Measurements from ENCODE around the gene ZNF219. TPM values are rescaled to one million over a fixed set of nuclear protein-coding genes. Genes with fewer than 3 reads are reported as not detected.

Gene ZNF219
- total and polyA plus RNA-seq, 2 of the 13 experiments (the other 11 are each of a cell fraction or from before 2014, with no cell fraction given) = 34.5 to 36.6 TPM

DNA sequence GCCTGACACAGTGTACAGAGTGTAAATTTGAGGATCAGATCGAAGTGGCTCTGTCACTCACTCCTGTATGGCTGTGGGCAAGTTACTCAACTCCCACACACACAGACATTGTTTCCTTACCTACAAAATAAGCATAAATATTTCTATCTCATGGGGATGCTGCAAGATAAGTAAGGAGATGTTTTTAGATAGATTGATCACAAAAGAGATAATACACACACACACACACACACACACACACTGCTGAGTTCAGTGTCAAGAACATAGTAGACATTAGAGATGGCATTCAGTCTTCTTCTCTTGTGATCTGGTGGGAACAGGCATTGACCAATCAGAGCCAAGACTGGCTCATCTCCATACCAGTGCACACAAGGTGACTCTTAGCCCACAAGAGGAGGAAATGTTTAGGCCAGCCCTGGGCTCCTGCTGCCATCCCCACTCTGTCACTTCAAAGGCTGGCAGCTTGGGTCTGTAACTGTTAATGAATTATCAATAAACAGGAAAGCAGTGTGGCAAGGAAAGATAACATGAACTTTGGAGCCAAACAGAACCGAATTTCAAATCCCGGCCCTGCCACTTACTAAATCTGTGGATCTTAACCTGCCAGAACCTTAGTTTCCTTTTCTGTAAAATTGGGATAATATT, 44.2 kb downstream of the ZNF219 start (continued):
- TF ChIP-seq ZNF501 (CRISPR knock-in tag; IDR thresholded peaks at IDR 0.05) (no peak), ZNF431 (CRISPR knock-in tag; IDR thresholded peaks at IDR 0.05; ENCODE audit: borderline replicate concordance, low read depth) (0 out of 2 replicates have a peak, but pooled peaks have one; percentile 28), NFATC3 (CRISPR knock-in tag; IDR thresholded peaks at IDR 0.05) (no peak), NR2C2 (CRISPR knock-in tag; IDR thresholded peaks at IDR 0.05; ENCODE audit: borderline replicate concordance) (peak; percentile 65), ZKSCAN1 (IDR thresholded peaks at IDR 0.05; ENCODE audit: low read length) (no peak), ZBTB1 (CRISPR knock-in tag; IDR thresholded peaks at IDR 0.05; ENCODE audit: borderline replicate concordance) (no peak), SNAPC5 (CRISPR knock-in tag; IDR thresholded peaks at IDR 0.05; ENCODE audit: borderline replicate concordance) (no peak; the same call in 1 of the 2 replicates), NBN (conservative IDR thresholded peaks at IDR 0.05) (no peak), ZNF841 (CRISPR knock-in tag; IDR thresholded peaks at IDR 0.05; ENCODE audit: borderline replicate concordance) (no peak), ZNF816 (CRISPR knock-in tag; IDR thresholded peaks at IDR 0.05; ENCODE audit: borderline replicate concordance) (peak; percentile 87; the same call in 1 of the 2 replicates), ZKSCAN8 (CRISPR knock-in tag; IDR thresholded peaks at IDR 0.05; ENCODE audit: borderline replicate concordance) (peak; percentile 69; the same call in 1 of the 2 replicates), KMT2A (CRISPR knock-in tag; IDR thresholded peaks at IDR 0.05) (no peak; the same call in 1 of the 2 replicates), U2AF1 (optimal IDR thresholded peaks at IDR 0.05; ENCODE audit: low read depth, low read length) (no peak), HDAC2 (CRISPR knock-in tag; IDR thresholded peaks at IDR 0.05) (peak; percentile 96), PRMT3 (CRISPR knock-in tag; IDR thresholded peaks at IDR 0.05; ENCODE audit: borderline replicate concordance, low read depth) (peak; percentile 57; the same call in 1 of the 2 replicates)
- TF ChIP-seq, protein P1, sequence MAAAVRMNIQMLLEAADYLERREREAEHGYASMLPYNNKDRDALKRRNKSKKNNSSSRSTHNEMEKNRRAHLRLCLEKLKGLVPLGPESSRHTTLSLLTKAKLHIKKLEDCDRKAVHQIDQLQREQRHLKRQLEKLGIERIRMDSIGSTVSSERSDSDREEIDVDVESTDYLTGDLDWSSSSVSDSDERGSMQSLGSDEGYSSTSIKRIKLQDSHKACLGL (CRISPR knock-in tag; IDR thresholded peaks at IDR 0.05) = no peak
- TF ChIP-seq, protein P2, sequence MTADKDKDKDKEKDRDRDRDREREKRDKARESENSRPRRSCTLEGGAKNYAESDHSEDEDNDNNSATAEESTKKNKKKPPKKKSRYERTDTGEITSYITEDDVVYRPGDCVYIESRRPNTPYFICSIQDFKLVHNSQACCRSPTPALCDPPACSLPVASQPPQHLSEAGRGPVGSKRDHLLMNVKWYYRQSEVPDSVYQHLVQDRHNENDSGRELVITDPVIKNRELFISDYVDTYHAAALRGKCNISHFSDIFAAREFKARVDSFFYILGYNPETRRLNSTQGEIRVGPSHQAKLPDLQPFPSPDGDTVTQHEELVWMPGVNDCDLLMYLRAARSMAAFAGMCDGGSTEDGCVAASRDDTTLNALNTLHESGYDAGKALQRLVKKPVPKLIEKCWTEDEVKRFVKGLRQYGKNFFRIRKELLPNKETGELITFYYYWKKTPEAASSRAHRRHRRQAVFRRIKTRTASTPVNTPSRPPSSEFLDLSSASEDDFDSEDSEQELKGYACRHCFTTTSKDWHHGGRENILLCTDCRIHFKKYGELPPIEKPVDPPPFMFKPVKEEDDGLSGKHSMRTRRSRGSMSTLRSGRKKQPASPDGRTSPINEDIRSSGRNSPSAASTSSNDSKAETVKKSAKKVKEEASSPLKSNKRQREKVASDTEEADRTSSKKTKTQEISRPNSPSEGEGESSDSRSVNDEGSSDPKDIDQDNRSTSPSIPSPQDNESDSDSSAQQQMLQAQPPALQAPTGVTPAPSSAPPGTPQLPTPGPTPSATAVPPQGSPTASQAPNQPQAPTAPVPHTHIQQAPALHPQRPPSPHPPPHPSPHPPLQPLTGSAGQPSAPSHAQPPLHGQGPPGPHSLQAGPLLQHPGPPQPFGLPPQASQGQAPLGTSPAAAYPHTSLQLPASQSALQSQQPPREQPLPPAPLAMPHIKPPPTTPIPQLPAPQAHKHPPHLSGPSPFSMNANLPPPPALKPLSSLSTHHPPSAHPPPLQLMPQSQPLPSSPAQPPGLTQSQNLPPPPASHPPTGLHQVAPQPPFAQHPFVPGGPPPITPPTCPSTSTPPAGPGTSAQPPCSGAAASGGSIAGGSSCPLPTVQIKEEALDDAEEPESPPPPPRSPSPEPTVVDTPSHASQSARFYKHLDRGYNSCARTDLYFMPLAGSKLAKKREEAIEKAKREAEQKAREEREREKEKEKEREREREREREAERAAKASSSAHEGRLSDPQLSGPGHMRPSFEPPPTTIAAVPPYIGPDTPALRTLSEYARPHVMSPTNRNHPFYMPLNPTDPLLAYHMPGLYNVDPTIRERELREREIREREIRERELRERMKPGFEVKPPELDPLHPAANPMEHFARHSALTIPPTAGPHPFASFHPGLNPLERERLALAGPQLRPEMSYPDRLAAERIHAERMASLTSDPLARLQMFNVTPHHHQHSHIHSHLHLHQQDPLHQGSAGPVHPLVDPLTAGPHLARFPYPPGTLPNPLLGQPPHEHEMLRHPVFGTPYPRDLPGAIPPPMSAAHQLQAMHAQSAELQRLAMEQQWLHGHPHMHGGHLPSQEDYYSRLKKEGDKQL (CRISPR knock-in tag; IDR thresholded peaks at IDR 0.05; ENCODE audit: low read depth) = peak; percentile 76
- TF ChIP-seq, protein P3, sequence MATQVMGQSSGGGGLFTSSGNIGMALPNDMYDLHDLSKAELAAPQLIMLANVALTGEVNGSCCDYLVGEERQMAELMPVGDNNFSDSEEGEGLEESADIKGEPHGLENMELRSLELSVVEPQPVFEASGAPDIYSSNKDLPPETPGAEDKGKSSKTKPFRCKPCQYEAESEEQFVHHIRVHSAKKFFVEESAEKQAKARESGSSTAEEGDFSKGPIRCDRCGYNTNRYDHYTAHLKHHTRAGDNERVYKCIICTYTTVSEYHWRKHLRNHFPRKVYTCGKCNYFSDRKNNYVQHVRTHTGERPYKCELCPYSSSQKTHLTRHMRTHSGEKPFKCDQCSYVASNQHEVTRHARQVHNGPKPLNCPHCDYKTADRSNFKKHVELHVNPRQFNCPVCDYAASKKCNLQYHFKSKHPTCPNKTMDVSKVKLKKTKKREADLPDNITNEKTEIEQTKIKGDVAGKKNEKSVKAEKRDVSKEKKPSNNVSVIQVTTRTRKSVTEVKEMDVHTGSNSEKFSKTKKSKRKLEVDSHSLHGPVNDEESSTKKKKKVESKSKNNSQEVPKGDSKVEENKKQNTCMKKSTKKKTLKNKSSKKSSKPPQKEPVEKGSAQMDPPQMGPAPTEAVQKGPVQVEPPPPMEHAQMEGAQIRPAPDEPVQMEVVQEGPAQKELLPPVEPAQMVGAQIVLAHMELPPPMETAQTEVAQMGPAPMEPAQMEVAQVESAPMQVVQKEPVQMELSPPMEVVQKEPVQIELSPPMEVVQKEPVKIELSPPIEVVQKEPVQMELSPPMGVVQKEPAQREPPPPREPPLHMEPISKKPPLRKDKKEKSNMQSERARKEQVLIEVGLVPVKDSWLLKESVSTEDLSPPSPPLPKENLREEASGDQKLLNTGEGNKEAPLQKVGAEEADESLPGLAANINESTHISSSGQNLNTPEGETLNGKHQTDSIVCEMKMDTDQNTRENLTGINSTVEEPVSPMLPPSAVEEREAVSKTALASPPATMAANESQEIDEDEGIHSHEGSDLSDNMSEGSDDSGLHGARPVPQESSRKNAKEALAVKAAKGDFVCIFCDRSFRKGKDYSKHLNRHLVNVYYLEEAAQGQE (IDR thresholded peaks at IDR 0.05; ENCODE audit: borderline replicate concordance in 1 of 2, low read depth in 1 of 2, low read length in 2 of 2) = peak in 1 of 2 experiments; percentile 76; a peak in 1 of 4 replicates

Measured in HepG2 (cell line).